Measurements from ENCODE around the gene LUC7L.
A peak's percentile ranks its signal among the peaks of the same experiment; 100 is the strongest.

Gene LUC7L, protein sequence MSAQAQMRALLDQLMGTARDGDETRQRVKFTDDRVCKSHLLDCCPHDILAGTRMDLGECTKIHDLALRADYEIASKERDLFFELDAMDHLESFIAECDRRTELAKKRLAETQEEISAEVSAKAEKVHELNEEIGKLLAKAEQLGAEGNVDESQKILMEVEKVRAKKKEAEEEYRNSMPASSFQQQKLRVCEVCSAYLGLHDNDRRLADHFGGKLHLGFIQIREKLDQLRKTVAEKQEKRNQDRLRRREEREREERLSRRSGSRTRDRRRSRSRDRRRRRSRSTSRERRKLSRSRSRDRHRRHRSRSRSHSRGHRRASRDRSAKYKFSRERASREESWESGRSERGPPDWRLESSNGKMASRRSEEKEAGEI

DNA sequence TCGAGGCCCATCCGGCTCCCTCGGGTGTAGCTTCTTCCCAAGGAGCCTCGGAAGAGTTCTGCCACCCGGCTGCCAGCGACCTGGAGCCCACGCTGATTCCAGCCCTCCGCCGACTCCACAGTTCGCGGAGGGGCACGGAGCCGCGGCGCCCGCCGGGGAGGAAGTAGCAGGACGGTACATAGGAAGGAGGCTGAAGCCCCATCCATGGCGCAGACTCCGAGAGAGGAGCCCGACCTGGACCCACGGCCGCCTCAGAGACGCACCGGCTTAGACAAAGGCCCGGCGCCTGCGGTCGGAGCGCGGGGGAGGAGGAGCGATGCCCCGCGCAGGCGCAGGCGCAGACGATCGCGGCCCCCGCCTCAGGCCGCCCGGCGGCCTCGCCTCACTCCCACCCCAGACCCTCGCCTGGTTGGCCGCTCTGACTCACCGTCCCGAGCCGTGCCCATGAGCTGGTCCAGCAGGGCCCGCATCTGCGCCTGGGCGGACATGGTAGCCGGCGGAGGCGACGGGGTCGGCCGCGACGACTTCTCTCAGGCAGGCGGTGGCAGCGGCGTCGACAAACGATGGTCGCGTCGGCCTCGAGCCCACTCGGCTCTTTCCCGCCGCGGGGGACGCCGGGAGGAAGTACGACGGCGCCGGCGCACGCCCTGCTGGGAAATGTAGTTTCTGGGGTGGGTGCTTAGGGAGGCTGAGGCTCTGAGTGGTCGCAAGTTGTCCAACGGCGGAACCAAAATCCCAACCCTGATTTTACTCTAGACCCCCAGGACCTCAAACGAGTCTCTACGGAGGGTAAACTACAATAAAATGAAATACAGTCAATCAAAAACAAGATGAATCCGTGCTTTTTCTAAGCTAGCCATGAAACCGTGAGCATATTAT, at the start of gene LUC7L:
LUC7L (minus strand) TSS at position 598 of the 879 bp plus-strand sequence; CDS start at position 488, 110 bp downstream.
- peak within 1 kb of the TSS; percentile 88 for H3K9ac ChIP-seq (ENCODE audit: low read depth, low read length)
- H3K36me3 ChIP-seq (ENCODE audit: insufficient read depth, low read length): peaks cover 15% of the 10 kb centered on the region
- no peaks in the 10 kb centered on the region for H3K4me1 ChIP-seq (ENCODE audit: insufficient read depth, low read length)
- H3K9me3 ChIP-seq (ENCODE audit: control insufficient read depth, insufficient read depth, low read length): no peaks in the 10 kb centered on the region

DNA sequence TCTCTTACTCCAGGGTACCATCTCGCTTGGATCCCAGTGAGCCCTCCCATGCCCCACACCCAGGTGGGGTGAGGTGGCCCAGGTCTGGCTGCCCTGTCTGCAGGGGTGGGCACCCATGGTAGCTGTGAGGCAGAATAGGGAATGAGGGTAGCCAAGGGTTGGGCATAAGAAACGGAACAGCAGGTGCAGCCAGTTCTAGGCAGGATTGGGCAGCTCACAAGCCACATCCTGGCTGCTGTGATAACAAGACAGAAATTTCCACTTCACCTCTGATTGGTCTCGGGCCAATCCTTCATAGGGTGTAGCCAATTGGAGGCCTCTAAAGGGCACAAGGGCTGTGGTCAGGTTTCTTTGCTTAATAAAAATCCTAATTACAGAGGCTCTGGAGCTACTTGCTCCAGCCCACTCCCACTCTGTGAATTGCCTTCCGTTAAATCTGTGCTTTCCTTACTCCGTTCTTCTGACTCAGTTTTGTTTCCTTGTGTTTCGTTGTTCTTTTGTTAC, 49.7 kb upstream of the LUC7L start:
- no peak overlapping the region for H3K9ac ChIP-seq (ENCODE audit: low read depth, low read length)
- no peaks in the 10 kb centered on the region for H3K4me1 ChIP-seq (ENCODE audit: insufficient read depth, low read length)
- H3K36me3 ChIP-seq (ENCODE audit: insufficient read depth, low read length): no peaks in the 10 kb centered on the region
- H3K9me3 ChIP-seq (ENCODE audit: control insufficient read depth, insufficient read depth, low read length): no peaks in the 10 kb centered on the region

DNA sequence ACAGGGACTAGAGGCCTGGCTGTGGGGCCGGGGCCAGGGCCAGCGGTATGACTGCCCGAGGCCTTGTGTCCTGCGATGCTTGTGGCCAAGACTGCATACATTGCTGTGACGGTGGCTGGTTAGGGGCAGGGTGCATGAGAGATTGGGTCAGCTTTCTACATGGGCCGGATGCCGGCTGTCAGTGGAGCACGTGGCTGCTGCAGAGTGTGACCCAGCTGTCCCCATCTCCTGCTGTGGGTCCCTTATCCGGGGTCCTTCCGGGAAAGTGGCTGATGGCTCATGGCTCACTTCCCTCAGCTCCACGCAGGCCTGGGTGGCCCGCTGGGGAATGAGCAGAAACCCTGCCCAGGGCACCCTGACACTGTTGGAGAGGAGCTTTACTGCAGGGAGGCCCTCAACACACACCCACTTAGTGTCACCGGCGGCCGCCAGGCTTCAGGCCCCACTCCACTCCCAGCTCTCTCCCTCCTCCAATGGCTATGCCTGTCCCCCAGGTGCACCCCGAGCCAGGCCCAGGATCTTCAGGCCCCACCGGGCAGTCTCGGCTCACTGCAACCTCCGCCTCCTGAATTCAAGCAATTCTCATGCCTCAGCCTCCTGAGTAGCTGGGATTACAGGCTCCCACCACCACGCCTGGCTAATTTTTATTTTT, 47.3 kb upstream of the LUC7L start:
- Histone ChIP-seq H3K4me1 (ENCODE audit: insufficient read depth, low read length) (no peaks in the 10 kb centered on the region), H3K36me3 (ENCODE audit: insufficient read depth, low read length) (no peaks in the 10 kb centered on the region), H3K9me3 (ENCODE audit: control insufficient read depth, insufficient read depth, low read length) (no peaks in the 10 kb centered on the region), H3K9ac (ENCODE audit: low read depth, low read length) (no peak overlapping the region)

DNA sequence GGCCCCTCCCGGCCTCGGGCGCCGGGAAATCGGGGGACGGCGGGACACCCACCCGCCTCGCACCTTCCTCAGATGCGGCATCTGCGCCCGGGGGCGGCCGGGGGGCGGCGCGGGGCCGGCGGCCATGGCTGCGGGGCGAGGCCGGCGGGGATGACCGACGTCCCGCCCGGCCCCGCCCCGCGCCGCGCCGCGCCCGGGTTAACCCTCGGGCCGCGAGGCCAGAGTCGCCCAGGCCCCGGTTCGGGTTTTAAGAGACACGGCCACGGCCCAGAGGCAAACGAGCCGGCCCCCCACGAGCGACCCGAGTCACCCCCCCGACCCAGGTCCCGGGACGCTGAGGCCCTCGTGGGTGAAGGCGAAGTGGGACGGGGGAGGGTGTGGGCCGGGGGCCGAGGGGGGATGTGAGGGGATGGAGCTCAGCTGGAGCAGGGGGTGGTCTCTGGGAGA, 46.6 kb upstream of the LUC7L start, which contains the start of gene RGS11:
RGS11 (minus strand) TSS at position 159 of the 447 bp plus-strand sequence; CDS start at position 126, 33 bp downstream.
- Histone ChIP-seq H3K4me1 (ENCODE audit: insufficient read depth, low read length) (no peaks in the 10 kb centered on the region), H3K9ac (ENCODE audit: low read depth, low read length) (peak within 1 kb of the TSS; percentile 53; the same call in 1 of the 2 replicates), H3K9me3 (ENCODE audit: control insufficient read depth, insufficient read depth, low read length) (no peaks in the 10 kb centered on the region), H3K36me3 (ENCODE audit: insufficient read depth, low read length) (no peaks in the 10 kb centered on the region)

DNA sequence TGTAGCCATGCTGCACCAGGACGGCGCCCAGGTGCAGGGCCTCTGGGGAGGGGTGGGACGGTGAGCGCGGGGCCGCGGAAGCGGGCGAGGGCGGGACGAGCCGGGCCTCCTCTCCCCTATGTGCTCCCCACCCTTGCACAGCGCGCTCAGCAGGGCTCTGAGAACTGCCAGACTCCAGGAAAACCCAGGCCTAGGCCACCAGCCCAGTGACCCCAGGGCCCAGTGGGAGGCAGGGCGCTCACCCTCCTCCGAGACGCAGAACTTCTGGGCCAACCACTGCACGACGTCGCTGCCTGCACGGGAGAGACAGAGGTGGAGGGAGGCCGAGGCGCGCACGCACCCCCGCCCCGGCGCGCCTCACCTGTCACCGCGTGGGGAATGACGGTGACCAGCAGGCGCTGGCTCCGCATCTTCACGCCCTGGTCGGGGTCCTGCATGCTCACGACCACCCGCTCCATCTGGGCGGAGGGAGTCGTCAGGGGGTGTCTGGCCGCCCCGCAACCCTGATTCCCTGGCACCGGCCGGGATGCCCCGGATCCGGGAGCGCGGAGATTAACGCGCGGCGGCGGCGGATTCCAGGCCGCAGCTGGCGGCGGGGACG, 45.9 kb upstream of the LUC7L start:
- no peaks in the 10 kb centered on the region for H3K36me3 ChIP-seq (ENCODE audit: insufficient read depth, low read length)
- H3K4me1 ChIP-seq (ENCODE audit: insufficient read depth, low read length): no peaks in the 10 kb centered on the region
- H3K9ac ChIP-seq (ENCODE audit: low read depth, low read length): peak overlapping the region; percentile 53; the same call in 1 of the 2 replicates
- H3K9me3 ChIP-seq (ENCODE audit: control insufficient read depth, insufficient read depth, low read length): no peaks in the 10 kb centered on the region

DNA sequence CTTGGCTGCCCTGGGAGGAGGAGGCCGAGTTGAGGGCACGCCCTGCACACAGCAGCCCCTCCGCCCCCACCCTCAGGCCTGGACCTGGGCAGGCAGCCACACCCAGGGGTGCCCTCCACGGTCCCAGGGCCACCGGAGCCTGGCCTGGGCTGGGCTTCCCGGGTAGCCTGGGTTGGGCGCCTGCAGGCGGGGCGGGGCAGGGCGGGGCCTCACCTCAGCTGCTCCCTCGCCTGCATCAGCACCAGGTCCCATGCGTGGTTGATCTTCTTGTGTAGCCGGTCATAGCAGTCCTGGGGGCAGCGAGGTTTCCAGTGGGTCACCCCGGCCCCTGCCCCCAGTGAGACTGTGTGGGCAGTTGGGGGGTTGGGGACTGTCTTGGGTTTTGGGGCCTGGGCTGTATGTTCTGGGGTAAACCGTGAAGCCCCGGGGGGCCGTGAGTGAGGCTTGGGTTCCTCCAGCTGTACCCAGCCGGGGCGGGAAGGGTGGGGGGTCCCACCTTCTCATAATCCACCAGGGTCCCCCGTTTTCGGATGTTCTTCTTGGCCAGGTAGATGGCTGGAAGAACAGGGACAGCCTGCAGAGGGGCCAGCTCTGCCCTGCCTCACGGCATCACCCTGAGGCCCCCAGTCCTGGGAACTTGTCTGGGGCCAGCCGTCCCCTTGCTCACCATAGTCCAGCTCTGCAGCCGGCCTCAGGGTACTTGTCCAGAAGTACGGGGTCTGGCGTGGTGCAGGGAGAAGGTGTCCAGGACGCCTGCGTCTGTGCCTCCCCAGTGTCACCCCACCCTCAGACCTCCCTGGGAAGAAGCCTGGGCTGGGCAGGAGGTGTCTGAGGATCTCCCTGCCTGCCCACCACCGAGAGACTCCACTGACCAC, 44.5 kb upstream of the LUC7L start:
- Histone ChIP-seq H3K9me3 (ENCODE audit: control insufficient read depth, insufficient read depth, low read length) (no peaks in the 10 kb centered on the region), H3K4me1 (ENCODE audit: insufficient read depth, low read length) (no peaks in the 10 kb centered on the region), H3K9ac (ENCODE audit: low read depth, low read length) (no peak overlapping the region), H3K36me3 (ENCODE audit: insufficient read depth, low read length) (no peaks in the 10 kb centered on the region)

DNA sequence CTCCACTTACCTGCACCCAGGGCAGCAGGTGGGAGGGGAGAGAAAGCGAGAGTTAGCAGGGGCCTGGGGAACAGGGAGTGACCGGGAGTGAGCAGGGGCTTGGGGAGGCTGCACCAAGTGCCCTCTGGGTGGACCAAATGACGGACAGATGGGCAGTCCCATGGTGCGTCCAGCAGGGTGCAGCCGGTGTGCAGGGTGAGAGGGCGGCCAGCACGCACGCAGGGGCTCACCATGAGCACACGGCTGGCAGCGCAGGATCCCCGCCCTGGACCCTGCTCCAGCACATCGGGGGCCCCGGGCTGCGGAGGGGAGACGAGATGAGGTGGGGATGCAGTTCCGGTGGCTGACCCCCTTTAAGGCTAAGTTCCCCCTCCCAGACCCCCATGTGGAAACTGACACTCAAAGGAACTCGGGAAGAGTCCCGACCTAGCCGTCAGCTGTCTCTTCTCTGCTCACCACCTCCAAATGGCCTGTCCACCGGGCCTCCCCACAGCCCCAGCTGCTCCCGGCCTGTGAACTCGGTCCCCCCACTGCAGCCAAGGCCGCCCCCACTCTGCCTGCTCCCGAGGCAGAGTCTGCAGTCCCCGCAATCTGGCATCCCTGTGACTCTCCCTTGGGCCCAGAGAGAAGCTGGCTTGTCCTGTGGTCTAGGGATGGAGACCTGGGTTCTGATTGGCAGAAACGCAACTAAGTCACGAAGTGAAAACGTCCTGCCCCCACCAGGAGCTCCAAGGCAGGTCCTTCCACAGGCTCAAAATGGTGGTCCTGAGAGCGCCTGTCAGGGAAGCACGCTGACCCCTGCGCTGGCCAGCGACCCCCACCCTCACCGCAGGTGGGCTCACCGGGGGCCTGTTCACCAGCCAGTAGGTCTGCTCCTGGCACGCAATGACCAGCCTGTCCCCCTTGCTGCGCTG, 43.6 kb upstream of the LUC7L start:
- no peaks in the 10 kb centered on the region for H3K9me3 ChIP-seq (ENCODE audit: control insufficient read depth, insufficient read depth, low read length)
- no peaks in the 10 kb centered on the region for H3K36me3 ChIP-seq (ENCODE audit: insufficient read depth, low read length)
- H3K4me1 ChIP-seq (ENCODE audit: insufficient read depth, low read length): no peaks in the 10 kb centered on the region
- H3K9ac ChIP-seq (ENCODE audit: low read depth, low read length): no peak overlapping the region

DNA sequence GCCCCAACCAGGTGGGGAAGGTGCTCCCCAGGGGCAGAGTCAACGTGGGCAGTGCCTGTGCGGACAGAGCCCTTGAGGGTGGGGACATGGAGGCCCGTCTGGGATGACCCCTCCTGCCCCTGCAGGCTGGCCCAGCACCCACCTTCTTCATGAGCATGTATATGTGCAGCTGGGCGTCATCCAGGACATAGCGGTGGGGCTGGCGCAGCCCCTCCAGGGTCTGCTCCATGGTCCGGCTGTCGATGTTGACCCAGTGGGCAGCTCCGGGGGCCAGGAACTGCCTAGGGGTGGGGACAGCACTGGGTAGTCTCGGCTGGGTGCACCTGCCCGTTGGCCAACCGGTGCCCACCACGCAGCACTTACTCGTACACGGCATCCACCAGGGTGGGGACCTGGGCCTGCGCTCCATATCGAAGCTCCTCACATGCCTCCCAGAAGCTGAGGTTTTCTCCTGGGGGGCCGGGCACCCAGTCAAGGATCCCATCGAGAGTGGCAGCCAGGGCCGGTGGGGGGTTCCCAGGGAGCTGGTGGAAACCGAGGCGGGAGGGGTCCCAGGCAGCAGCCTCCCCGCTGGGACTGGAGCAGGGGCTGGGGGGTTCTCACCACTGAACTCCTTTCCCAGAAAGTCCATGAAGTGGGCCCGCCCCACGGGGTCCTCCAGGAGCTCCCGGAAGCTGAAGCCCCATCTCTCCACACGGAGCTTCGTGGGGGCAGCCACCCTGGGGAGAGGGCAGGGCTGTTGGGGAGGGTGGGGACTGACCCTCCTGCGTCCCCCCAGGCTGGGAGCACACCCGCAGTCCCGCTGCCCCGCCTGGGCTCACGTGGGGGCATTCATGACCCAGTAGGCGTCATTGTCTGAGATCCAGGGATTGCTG, 41.4 kb upstream of the LUC7L start:
- no peak overlapping the region for H3K9ac ChIP-seq (ENCODE audit: low read depth, low read length)
- H3K9me3 ChIP-seq (ENCODE audit: control insufficient read depth, insufficient read depth, low read length): no peaks in the 10 kb centered on the region
- no peaks in the 10 kb centered on the region for H3K4me1 ChIP-seq (ENCODE audit: insufficient read depth, low read length)
- H3K36me3 ChIP-seq (ENCODE audit: insufficient read depth, low read length): no peaks in the 10 kb centered on the region

DNA sequence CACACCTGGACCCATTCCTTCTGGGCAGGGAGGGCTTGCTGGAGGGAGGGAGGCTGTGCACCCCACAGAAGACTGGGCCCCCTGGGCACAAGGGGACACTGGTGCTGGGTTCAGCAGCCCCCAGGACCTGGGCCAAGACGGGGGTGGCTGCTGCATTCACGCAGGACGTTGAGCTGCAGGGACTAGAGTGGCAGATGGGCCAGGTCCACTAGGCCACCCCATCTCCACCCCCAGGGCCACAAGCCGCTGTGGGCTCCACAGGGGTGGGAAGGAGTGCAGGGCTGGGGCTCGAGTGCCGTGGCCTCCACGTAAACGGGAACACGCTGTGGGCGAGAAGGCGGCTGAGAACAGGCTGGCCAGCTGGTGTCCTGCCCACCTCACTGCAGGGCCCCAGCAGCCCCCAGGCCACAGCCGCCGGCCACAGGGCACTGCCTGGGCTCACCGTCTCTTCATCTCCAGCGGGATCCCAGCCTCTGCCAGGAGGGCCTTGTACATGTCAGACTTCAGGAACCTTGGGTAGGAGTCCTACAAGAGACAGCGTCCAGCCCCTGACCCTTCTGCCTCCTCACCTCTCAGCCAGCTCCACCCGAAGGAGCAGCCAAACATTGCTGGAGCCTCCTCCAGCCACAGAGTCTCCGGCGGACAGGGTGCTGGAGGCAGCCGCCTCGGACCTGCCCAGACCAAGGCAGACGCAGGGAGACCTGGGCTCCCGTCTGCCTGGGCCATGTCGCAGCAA, 40.0 kb upstream of the LUC7L start:
- H3K36me3 ChIP-seq (ENCODE audit: insufficient read depth, low read length): no peaks in the 10 kb centered on the region
- H3K4me1 ChIP-seq (ENCODE audit: insufficient read depth, low read length): no peaks in the 10 kb centered on the region
- H3K9ac ChIP-seq (ENCODE audit: low read depth, low read length): no peak overlapping the region
- no peaks in the 10 kb centered on the region for H3K9me3 ChIP-seq (ENCODE audit: control insufficient read depth, insufficient read depth, low read length)

DNA sequence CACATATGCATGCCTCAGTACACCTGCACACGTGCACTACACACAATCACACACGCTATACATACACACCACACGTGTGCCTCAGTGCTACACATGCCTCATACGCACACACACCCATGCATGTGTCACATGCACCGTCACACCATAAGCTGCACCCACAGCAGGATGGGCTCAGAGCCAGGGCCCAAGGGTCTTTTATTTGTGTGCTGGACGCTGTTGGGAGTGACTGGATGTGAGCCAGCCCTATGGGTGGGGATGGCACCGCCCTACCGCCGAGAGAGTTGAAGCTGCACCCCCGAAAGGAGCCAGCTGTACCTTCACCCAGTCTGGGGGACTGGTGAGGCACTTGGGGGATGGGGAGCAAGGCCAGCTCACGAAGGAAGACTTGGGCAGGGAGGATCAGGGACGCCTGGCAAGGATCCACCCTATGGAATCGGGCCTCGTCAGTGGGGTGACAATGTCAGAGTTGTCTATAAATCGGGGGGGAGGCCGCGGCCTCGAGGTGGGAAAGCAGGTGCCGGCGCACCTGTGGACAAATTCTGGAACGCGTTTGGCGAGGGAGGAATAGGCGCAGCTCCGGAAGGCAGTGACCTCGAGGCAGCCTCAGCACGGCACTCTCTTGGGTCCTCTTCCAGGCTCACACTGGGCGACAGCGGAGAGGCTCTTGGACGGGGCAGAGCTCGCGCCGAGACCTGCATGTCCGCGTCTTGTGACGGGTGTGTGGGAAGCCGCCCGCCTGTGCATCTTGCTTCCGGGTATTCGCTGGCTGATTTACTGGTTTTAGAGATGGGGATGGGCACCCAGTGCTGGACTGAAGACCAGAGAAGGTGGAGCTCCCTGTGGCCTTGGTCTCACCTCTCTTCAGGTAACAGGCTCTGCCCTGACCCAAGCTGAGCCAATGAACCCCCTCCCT, 39.1 kb upstream of the LUC7L start:
- Histone ChIP-seq H3K9ac (ENCODE audit: low read depth, low read length) (no peak overlapping the region), H3K36me3 (ENCODE audit: insufficient read depth, low read length) (no peaks in the 10 kb centered on the region), H3K4me1 (ENCODE audit: insufficient read depth, low read length) (no peaks in the 10 kb centered on the region), H3K9me3 (ENCODE audit: control insufficient read depth, insufficient read depth, low read length) (no peaks in the 10 kb centered on the region)

All from ES-I3 (cell line).